ENCODE results near the gene SUMO3.

DNA sequence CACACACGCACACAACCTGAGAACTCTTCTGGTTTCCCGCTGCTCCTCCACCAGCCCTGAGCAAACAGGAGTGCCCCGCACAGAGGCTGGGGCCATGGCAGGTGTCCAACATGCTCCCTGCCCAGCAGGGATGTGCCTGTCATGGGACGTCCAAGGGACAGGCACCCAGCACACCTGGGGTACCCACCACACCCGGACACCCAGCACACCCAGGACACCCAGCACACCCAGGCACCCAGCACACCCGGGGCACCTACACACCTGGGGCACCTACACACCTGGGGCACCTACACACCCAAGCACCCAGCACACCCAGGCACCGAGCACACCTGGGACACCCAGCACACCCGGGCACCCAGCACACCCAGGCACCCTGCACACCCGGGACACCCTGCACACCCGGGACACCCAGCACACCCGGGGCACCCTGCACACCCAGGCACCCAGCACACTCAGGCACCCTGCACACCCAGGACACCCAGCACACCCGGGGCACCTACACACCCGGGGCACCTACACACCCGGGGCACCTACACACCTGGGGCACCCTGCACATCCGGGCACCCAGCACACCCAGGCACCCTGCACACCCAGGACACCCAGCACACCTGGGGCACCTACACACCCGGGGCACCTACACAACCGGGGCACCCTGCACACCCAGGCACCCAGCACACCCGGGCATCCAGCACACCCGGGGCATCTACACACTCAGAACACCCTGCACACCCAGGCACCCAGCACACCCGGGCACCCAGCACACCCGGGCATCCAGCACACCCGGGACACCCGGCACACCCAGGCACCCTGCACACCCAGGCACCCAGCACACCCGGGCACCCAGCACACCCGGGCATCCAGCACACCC is 54.2 kb downstream of the SUMO3 start:
- TF ChIP-seq, protein P1, sequence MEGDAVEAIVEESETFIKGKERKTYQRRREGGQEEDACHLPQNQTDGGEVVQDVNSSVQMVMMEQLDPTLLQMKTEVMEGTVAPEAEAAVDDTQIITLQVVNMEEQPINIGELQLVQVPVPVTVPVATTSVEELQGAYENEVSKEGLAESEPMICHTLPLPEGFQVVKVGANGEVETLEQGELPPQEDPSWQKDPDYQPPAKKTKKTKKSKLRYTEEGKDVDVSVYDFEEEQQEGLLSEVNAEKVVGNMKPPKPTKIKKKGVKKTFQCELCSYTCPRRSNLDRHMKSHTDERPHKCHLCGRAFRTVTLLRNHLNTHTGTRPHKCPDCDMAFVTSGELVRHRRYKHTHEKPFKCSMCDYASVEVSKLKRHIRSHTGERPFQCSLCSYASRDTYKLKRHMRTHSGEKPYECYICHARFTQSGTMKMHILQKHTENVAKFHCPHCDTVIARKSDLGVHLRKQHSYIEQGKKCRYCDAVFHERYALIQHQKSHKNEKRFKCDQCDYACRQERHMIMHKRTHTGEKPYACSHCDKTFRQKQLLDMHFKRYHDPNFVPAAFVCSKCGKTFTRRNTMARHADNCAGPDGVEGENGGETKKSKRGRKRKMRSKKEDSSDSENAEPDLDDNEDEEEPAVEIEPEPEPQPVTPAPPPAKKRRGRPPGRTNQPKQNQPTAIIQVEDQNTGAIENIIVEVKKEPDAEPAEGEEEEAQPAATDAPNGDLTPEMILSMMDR (IDR thresholded peaks at IDR 0.05; ENCODE audit: insufficient read depth, low read length, poor library complexity, severe bottlenecking), result no peak
- TF ChIP-seq EZH2phosphoT487 (conservative IDR thresholded peaks at IDR 0.05; ENCODE audit: low read length), result no peak
